ENCODE data around the gene ZFC3H1.

- no peak for TF ChIP-seq POLR2A (IDR thresholded peaks at IDR 0.05; ENCODE audit: low read depth, low read length)
- TF ChIP-seq POLR2AphosphoS5 (IDR thresholded peaks at IDR 0.05; ENCODE audit: low read depth, low read length) = no peak
Measured at GRCh38 chr12:71581206-71581605, 82.4 kb downstream of the ZFC3H1 start.

All from GM12891 (cell line).